GM21360 (cell line): ENCODE measurements around the gene PPFIBP2.

Experiments used
- ATAC-seq: cut with Tn5 transposase; IDR thresholded peaks from one replicate; pipeline ENCODE4 v1.9.1; 2021; ENCODE audit warnings: mild to moderate bottlenecking, moderate library complexity; ENCODE audit not compliant: unreplicated experiment

PPFIBP2 gene

GRCh38 chr11:7575841-7576725 lies 62.3 kb downstream of the PPFIBP2 start:
- ATAC-seq, result no peak

DNA sequence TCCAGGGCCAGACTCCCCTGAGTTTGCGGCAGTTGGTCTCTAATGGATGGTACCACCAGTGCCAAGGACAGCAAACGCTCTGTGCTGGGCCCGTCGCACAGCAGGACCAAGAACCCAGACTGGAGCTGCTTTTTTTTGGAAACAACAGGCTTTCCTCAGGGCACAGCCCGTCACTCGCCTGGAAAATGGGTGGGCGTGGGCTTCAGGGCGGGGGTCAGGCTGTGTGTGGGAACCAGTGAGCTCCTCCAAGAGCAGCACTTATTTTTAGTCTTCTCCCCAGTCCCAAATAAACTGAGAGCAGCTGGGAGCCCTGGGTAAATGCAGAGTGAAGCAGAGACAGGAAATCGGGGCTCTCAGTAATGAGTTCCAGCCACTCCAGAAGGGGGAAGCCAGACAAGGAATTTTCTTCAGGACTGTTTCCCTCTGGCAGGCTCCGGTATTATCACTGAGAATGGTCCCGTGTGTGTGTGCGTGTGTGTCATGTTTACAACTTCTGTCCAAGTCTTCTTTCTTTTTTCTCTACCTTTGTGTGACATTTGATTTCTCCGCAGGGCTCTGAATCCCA lies 63.0 kb downstream of the PPFIBP2 start:
- ATAC-seq, result no peak

- ATAC-seq, result no peak
These were observed 63.7 kb downstream of the PPFIBP2 start for GRCh38 chr11:7577291-7578190.

DNA sequence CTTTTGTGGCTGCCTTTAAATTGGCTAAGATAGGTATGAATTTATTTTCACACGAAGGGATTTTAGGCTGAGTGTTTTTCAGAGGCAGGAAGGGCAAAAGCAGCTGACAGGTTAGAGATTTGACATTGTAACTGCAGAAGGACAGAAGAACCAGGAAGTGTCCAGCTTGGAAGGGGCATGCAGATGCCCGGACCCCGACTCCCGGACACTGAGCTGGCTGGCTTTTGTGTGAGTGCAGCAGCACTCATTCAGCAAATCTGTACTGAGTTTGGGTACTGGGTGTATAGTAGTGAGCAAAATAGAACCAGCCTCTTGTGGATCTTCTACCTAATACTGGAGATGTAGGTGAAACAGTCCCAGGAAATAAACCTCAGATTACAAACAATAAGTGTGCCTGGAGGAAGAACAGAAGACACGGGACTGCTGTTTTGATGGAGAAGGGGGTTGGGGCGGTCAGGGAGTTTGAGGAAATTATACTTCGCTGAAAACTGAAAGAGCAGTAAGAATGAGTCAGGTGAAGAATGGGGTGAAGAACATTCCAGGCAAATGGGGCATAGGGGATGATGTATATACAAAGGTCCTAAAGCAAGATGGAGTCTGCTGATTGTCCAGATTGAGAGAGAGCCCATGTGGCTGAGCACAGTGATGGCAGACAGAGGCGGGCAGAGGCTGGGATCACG lies 64.6 kb downstream of the PPFIBP2 start:
- ATAC-seq, result no peak

DNA sequence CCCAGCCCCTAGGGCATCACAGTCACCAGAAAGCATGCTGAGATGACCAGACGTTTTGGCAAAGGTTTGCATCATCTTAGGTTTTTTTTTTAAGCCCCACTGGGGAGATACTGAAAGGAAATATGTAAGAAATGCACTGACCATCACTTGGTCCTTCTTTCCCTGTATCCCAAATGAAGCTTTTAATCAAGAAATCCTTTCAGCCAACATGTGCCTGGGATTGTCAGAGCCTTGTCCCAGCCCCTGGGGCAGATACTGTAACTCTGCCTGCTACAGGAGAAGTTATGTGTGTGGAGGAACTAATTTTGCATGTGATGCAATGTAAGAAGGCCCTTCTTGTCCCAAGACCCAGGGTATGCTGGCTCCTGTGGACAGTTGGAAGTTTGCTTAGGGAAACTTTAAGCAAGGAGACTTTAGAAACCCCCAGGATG lies 65.6 kb downstream of the PPFIBP2 start:
- no peak for ATAC-seq

- no peak for ATAC-seq
These were observed 67.3 kb downstream of the PPFIBP2 start for GRCh38 chr11:7581021-7581590.

GRCh38 chr11:7582338-7582985 lies 68.7 kb downstream of the PPFIBP2 start:
- ATAC-seq, result no peak

DNA sequence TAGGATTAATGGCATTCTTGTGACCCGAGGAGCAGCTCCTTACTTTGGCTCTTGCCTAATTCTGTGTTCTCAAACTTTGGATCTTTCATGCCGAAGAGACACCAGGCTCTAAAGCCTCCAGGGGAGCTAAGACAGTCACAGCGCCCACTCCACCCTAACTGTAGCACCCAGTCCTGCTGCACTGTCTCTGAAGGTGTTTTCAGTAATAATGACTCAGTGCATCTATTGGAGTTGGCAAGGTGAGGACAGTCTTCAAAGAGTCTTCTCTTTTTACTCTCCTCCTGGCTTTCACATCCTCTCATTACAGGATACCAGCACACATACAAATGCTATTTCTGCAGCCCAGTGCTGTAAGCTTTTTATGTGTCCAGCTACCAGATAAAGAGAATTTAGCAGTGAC lies 69.4 kb downstream of the PPFIBP2 start:
- no peak for ATAC-seq

- no peak for ATAC-seq
These were observed 71.1 kb downstream of the PPFIBP2 start for GRCh38 chr11:7584910-7585309.

DNA sequence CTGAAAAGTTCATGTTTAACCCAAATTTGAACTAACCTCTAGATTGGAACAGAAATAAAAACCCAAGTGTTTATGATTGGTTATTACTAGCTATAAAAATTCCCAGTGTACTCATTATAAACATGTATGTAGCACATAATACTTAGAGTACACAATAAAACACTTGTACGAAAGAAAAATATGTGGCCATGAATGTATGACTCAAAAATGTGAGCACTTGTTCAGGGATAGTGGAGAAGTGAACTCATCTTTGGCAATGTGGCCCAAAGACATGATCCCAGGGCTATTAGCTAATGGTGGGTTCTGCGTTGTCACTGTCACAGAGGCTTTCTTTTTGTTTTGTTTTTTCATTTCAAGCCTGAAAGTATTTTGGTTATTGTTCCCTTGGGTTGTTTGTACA lies 72.0 kb downstream of the PPFIBP2 start:
- ATAC-seq, result no peak

GRCh38 chr11:7586376-7586775 lies 72.6 kb downstream of the PPFIBP2 start:
- ATAC-seq, result no peak

DNA sequence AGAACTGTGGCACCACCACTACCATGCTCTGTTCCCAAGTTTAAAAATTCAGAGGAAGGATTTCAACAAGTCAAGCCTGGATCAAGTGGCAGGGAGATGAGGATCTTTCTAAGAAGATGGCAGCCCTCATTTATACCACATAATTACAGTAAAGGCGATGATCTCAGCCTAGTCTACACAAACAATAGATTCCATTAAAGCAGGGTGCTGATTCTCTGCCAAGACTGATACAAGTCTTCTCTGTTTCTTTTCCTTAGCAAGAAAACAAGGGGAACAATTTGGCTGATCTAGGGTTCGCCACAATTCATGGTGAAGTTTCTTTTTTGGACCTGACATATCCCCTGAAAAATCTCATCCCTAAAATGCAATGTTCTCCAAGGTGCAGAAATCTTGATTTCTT lies 73.9 kb downstream of the PPFIBP2 start:
- ATAC-seq, result no peak

GRCh38 chr11:7589861-7590260 lies 76.1 kb downstream of the PPFIBP2 start:
- no peak for ATAC-seq

DNA sequence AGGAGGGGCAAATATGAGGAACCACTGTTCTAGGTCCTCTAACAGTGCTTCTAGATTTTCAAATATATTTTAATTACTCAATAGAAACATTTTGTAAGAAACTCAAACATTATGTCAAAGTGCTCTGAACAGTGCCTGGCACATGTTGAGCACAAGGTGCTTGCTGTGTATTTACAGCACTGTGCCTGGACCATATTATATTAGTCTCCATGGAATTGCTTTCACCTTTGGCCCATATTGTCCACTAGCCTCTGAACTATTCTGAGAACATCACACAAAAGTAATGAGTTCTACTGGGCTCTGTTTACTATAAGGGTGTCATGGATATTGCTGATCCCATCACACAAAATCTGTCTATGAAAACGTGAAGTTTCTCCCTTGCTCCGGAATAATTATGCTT lies 76.7 kb downstream of the PPFIBP2 start:
- ATAC-seq, result no peak

DNA sequence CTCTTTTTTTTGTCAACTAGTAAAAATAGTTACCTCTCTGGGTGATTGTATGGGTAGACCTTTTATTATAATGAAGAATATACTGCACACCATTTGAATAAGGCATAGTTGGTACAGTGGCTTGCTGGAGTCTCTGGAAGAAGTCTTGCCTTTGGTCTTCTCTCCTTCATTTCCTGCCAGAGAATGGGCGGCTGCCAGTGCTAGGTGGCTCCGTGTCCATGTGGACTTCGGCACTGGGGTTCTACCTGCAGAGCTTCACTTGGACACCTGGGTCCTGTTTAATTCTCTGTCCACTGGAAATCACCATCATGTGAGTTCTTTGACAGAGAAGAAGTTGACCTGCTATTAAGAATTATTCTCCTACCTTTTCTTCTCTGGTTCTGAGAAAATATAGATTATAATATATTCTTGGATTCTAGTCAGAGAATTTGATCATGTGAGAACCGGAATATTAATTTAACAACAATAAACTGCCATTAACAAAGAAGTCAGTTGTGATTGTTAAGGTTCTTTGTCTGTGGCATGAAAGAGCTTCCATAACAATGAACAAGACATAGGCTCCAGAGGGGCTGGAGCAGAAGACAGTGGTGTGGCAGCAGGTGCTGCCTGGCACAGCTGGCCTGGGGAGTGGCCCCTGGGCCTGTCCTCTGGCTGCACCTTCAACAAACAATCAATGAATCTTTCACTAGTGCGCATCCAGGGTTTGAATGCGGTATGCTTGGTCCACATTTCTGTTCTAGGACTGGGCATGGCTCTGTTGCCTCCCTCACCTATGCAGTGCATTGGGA lies 77.5 kb downstream of the PPFIBP2 start:
- no peak for ATAC-seq

- ATAC-seq, result no peak
These were observed 78.2 kb downstream of the PPFIBP2 start for GRCh38 chr11:7591987-7592386.

GRCh38 chr11:7592711-7593110 lies 78.9 kb downstream of the PPFIBP2 start:
- ATAC-seq, result no peak

DNA sequence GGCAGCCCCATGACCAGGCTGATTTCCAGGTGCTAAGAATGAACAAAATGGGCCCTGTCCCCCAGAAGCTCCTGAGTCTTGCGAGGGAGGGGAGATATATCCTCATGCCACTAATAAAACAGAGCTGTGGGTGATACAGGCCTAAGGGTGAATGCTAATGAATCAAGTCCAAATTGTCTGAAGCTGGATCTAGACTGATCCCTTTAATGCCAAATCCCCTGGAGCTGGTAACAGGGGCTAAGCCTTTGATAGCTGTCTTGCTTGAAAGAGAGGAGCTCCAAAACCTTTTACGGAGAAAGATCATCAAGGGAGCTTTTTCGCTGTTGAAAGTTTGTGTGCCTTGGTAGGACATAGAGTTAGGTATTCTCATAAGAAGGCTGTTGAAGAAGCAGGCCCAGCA lies 79.7 kb downstream of the PPFIBP2 start:
- no peak for ATAC-seq
